Activated CD8-positive, alpha-beta memory T cell treated with anti-CD3 and anti-CD28 coated beads, Interleukin-2, amount 50 U/mL, for 24 hours (primary cell): ENCODE results near the gene DLX4.

Experiments
- DNase-seq: peaks from one replicate; pipeline ENCODE4 v3.0.0-alpha.2; 2020; ENCODE audit errors: extremely low read depth

Gene DLX4

DNA sequence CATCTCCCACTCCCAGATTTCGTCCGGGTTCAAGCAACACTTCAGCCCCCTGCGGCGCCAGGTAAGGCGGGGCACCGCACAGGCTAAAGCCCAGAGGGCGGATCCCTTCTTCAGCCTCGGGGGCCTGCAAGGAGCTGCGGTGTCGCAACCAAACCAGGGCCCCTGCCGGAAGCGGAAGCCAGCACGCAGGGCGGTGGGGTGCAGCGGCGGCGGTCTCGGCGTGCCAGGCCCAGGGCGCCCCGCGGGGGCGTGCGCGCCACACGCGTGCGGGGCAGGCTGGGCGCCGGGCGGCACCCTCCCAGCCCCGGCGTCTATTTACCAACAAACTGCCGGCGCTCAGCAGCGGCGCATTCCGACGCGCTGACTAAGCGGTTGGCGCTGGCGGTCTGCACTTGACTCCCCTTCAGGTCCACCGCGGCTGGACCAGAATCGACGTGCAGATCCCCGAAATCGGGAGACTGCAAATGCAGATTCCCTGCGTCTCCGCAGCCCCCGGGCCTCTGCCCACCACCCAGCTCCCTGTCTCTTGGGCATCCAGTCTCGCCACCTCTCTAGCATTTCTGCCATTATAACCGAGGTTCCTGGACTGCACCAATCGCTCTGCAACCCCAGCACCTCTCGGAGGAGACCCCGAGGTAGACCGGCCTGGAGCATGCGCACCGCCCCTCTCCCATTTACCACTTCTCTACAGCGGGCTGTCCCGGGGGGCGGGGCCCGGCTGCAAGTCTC, 421 bp upstream of the DLX4 start:
- DNase-seq = peak; percentile 46

DNA sequence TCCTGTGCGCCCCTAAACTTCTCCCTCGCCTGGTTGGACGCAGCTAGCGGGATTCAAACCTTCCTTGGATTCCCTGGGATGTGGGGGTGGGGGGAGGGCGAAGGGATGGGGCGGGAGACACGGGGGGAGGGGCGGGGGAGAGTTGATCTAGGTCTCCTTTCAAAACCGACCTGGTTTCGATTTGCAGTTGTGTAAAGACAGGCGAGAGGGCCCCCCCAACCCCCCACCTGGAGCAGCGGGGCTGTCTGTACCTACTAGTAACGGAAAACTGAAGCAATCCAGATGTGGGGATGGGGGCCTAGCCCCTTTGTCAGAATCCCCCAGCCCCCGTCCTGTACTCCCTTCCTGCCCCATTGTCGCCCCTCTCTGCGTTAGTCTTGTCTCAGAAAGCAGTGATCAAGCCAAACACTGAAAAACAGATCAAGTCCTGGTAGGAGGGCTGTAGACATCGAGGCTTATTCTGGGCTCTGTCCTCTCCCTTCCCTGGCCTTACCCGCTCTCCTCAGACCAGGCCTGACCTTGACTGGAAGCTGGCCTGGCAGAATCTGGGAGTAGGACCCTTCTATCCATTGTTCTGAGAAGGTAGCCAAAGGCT, 902 bp downstream of the DLX4 start:
- DNase-seq = no peak

DNA sequence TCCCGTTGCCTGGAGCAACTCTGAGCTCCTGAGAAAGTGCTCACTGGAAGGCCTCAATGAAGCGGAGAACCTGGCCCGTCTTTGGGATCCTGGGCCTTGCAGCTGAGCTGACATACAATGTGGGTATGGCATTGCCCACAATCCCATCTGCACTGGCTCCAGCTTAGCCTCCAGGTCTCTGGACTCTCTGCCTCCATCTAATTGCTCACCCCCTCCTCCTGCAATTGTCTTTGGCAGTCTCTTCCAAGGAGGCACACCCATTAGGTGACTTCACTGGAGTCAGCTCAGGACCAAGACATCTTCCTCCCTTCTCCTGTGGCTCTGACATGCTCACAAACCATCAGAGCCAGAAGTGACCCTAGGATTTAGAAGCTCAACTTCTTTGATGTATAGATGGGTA, 1.5 kb downstream of the DLX4 start:
- DNase-seq = no peak

- DNase-seq = no peak
Measured at GRCh38 chr17:49971199-49971847, 2.3 kb downstream of the DLX4 start.

DNA sequence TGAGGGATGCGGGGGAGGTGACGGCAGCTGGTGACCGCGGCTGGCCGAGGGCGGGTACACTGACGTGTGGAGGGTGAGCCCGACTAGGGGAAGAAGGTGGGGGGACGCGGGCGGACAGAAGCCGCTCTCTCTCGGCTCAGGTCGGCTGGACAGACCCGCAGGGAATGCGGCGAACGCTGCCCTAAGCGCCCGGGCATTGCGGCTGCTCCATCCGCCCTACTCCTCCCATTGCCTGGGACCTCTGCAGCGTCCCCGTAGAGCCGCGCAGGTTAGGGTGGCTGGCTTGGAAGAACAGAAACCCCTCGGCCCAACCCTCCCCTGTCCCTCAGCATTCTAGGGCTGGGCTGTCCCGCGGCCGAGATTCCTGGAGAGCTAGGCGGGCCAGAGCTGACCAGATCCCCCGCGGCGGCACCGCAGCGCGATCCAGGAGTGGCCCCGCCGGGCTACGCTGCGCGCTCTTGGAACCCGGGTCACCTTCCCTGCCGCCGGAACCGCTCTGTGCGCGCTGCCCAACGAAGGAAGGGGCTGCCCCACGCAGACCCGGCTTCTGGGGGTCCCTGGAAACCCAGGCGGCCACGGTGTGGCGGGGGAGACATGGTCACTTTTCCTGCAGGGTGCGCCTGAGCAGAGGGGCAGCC, 3.0 kb downstream of the DLX4 start:
- DNase-seq = no peak

GRCh38 chr17:49972486-49973270, 3.7 kb downstream of the DLX4 start:
- DNase-seq = no peak

DNA sequence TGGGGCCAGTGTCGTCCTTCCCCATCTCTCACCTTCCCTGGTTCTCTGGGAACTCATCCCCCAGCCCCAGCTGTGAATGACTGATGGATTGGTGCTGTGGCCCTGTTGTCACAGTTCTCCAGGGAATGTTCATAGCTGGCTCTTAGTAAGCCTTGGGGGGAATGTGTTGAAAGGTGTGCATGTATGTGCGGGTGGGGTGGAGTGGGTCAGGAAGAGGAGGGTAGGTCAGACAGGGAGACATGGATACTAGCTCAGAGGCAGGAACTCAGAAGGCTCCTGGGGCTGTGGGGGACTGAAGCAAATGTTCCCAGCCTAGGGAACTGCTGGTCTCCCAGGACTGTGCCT, 4.3 kb downstream of the DLX4 start:
- DNase-seq = no peak

GRCh38 chr17:49975531-49975930, 6.5 kb downstream of the DLX4 start:
- DNase-seq = no peak

- DNase-seq = no peak
Measured at GRCh38 chr17:49976163-49976827, 7.3 kb downstream of the DLX4 start.

DNA sequence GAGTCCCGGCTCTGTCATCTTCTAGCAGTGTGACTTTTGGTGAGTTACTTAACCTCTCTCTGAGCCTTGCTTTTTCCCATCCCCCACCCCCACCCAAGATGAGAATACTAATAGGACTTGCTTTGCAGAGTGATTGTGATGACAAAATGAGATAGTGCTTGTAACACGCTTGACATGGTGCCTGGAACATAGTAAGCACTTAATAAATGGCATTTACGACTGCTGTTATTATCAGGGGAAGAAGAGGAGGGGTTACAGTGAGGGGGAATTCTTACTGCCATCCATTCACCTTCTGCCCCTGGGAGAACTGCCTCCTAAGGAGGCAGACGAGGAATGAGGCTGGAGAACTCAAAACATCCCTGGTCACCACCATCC, 7.8 kb downstream of the DLX4 start:
- no peak for DNase-seq

- DNase-seq = no peak
Measured at GRCh38 chr17:49977463-49978389, 8.7 kb downstream of the DLX4 start.

DNA sequence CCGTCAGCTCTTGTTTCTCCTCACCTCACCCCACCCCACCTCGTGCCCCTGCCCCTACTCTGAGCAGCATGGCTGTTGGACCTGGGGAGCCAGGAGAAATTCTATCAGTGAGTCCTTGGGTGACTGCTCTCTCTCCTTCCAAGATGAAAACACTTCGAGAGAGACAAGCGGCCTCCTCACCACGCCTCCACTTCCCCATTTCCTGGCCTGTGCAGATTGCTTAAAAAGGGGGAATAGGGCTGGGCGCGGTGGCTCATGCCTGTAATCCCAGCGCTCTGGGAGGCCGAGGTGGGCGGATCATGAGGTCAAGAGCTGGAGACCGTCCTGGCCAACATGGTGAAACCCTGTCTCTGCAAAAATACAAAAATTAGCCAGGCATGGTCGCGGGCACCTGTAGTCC, 9.5 kb downstream of the DLX4 start:
- no peak for DNase-seq

DNA sequence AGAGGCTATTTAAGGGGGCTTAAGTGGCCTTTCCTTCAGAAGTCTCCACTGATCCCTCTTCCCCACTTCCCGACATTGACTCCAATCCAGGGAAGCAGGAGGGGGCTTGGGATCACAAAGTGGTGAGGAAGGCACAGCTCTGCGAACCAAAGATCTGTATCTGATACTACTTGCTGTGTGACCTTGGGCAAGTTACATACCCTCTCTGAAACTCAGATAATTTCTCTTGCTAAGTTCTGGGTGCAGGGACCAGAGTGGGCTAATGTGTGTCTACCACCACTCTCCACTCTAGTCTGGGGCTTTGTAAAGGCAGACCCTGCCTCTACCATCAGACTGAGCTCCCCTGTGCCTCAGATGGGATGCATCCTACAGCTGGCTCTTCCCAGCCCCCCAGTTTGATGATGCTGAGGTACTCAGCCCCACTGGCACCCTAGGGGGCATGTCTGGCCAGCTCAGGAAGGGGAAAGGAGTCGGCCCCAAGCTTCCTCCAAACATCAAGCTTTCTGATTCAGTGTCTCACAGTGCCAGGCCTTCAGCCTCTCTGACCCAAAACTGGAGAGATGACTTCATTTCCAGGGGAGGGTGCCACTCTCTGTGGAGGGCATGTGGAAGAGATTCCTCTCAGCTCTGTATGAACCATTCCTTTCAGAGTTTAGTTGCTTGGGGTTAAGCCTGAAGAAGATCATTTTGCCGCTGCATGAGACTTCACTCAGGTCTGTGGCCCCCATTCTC, 10.9 kb downstream of the DLX4 start:
- no peak for DNase-seq

- DNase-seq = no peak
Measured at GRCh38 chr17:49980703-49981197, 11.8 kb downstream of the DLX4 start.

GRCh38 chr17:49984283-49984682, 15.3 kb downstream of the DLX4 start:
- no peak for DNase-seq

DNA sequence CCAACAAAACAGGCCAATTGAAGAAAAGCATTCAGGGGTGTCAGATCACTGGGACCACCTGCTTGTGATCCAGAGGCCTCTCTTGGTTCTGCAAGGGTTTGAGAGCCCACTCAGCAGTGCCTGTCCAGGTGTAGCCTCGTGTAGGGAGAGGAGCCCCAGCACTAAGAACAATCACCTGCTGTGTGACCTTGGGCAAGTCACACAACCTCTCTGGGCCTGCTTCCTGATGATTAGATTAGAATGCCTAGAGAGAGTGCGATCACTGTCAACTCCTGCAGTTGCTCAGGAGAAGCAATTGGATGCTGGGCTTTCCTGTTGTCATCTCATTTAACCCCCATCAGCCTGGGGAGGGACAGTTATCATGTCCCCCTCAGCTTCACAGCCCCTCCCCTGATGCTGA, 15.8 kb downstream of the DLX4 start:
- no peak for DNase-seq

GRCh38 chr17:49985310-49985990, 16.5 kb downstream of the DLX4 start:
- DNase-seq = no peak

DNA sequence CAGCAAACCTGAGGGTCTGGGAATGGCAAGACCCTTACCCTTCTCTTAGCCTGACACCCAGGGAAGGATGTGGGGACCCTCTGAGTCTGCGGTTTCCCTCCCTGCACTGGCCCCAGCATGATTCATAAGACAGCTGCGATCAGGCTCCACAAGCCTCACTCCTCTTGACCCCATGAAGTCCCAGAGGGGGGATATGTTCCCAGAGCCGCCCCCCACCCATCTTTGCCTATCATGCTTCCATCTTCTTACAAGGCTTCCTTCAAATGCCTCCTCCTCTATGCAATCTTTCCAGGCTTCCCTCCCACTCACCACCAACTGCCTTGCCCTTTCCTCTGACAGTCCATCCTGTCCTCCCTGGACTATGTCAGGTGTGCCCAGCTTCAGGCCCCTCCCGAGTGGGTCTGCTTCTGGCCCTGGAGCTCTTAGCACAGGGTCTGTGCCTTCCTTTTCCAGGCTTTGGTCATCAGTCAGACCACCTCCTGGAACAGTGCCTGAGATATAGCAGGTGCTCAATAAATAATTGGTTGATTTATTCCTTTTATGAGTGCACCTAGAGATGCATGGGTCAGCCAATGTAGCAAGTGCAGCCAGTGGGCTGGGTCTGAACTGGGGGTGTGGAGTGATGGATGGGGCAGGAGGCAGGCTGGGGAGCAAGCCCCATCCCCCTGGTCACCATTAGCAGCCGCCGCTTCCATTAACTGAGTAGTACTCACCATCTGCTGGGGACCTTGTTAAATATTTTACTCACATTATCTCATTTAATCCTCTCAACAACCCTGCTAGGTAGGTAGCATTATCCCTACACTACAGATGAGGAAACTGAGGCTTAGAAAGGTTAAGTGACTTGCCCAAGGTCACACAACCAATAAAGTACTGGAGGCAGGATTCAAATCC, 17.7 kb downstream of the DLX4 start:
- no peak for DNase-seq
